ENCODE measurements around the gene CASK. TPM values are rescaled to one million over a fixed set of nuclear protein-coding genes. Genes with fewer than 3 reads are reported as not detected.

CASK gene
- total and polyA plus RNA-seq, 8 donors = 4.7 to 42.5 (median 22.9) TPM

DNA sequence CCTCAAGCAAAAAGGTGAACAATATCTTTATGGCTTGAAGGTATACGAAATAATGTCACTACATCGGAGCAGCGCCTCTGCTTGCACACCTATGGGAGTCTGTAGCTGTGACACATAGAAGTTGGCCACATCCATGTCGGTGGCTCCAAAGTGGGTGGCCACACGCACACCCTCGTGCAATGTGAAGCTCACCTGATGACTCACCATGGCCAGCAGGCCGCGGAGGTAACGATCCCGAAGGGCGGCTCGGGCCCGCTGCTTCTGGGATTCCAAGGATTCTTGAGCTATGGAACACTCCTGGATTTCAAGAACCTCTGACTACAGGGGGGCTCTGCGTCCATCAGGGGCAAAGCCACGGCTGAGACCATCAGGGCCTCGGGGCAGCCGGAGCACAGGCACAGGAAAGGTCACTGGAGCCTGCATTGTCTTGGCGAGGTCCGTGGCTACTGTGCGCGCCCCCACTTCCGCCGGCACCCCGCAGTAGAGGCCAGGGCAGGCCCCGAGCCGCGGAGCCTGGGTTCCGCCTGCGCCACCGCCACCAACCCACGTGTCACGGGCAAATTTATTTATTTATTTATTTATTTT is 451.0 kb downstream of the CASK start:
- no peak overlapping the region for H3K27ac ChIP-seq
- TF ChIP-seq, protein P1, sequence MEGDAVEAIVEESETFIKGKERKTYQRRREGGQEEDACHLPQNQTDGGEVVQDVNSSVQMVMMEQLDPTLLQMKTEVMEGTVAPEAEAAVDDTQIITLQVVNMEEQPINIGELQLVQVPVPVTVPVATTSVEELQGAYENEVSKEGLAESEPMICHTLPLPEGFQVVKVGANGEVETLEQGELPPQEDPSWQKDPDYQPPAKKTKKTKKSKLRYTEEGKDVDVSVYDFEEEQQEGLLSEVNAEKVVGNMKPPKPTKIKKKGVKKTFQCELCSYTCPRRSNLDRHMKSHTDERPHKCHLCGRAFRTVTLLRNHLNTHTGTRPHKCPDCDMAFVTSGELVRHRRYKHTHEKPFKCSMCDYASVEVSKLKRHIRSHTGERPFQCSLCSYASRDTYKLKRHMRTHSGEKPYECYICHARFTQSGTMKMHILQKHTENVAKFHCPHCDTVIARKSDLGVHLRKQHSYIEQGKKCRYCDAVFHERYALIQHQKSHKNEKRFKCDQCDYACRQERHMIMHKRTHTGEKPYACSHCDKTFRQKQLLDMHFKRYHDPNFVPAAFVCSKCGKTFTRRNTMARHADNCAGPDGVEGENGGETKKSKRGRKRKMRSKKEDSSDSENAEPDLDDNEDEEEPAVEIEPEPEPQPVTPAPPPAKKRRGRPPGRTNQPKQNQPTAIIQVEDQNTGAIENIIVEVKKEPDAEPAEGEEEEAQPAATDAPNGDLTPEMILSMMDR (IDR thresholded peaks at IDR 0.05) = no peak
- ATAC-seq (no peak), DNase-seq (peak in 1 of 6 donors; percentile 39), FAIRE-seq (no peak)
- no peaks in the 10 kb centered on the region for H3K4me1 ChIP-seq
- H3K9me3 ChIP-seq = no peaks in the 10 kb centered on the region
- intact Hi-C loops (cut with DNase I) = no loop called here
- WGBS, 2 donors = 95 to 96% methylated on average over 32 of the region's 32 CpGs
- no peaks in the 10 kb centered on the region for H3K36me3 ChIP-seq
- H3K4me3 ChIP-seq = no peak overlapping the region
- no peaks in the 10 kb centered on the region for H3K27me3 ChIP-seq

DNA sequence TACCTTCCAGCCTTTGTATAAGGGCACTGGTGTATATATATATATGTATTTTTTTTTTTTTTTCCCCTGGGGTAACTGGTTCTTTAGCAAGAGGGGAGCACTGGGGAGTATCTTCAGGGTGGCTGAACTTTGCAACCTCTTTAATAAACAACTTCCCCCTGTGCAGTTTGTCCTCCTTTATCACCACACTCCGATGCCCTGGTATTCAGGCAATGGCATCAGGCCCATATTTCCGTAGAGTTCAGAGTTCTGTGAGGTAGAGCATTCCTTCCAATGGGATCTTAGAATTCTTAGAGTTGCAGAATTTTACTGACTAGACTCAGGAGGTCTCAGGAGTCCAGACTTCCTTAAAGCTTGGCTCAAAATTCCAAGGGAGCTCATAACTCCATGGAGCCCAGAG is 451.6 kb downstream of the CASK start:
- H3K36me3 ChIP-seq = no peaks in the 10 kb centered on the region
- no peak for FAIRE-seq
- no peak overlapping the region for H3K4me3 ChIP-seq
- 60 to 72% methylated on average over 2 of the region's 2 CpGs for WGBS, 2 donors
- H3K27ac ChIP-seq = no peak overlapping the region
- no peaks in the 10 kb centered on the region for H3K4me1 ChIP-seq
- DNase-seq = no peak
- H3K27me3 ChIP-seq = no peaks in the 10 kb centered on the region
- H3K9me3 ChIP-seq = no peaks in the 10 kb centered on the region
- intact Hi-C loops (cut with DNase I) = no loop called here
- no peak for ATAC-seq
- TF ChIP-seq, protein P1 (IDR thresholded peaks at IDR 0.05) = no peak

DNA sequence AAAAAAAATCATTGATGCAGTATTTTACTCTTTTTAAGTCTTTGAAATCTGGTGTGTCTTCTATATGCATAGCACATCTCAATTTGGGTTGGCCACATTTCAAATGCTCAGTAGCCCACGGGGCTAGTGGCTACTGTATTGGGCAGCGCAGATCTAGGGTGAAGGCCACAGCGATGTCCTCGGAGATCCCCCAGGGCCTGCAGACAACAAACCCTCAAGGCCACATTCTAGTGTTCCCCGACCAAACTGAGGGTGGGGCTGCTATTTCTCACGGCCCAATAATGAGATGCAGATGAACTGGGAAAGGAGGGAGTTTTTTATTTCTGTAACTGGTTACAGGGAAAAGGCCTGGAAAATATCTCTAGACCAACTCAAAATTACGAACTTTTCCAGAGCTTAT is 452.6 kb downstream of the CASK start:
- intact Hi-C loops (cut with DNase I) = no loop called here
- no peak for DNase-seq

DNA sequence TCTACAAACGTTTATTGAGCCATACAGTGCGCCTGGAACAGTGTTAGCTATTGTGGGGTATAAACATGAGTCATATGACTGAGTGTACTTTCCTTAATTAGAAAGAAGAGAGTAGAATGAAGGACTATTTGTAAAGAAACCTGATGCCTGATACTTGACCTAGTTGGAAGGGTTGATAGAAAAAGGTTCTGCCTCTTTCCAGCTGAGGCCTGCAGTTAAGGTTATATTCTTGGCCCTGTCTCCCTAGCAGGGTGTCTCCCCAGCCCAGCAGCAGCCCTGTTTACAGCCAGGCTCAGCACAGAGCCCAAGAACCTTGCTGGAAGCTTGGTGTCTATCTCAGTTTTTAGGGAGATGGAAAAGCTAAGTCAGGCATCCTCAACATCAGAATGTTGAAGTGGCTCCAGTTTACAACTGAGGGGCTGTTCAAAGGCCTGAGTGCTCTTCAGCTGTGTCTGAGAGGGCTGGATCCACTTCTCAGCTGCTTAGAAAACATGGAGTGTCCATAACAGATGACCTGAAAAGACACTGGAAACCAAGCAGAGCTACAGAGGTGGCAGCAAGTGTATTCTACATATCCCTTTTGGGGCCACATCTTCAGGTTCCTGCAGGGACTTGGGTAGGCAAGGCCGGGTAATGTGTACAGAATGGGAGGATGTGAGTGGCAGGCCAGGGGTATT is 454.6 kb downstream of the CASK start:
- H3K27ac ChIP-seq = no peak overlapping the region
- no peaks in the 10 kb centered on the region for H3K9me3 ChIP-seq
- H3K27me3 ChIP-seq = no peaks in the 10 kb centered on the region
- no peaks in the 10 kb centered on the region for H3K4me1 ChIP-seq
- intact Hi-C loops (cut with DNase I) = no loop called here
- H3K4me3 ChIP-seq = no peak overlapping the region
- peak in 3 of 4 donors; percentile 23 to 55 (median 46) for ATAC-seq
- TF ChIP-seq, protein P1 (IDR thresholded peaks at IDR 0.05) = no peak
- WGBS, 2 donors = 61 to 73% methylated on average over 3 of the region's 3 CpGs
- FAIRE-seq = no peak
- DNase-seq = peak in 1 of 6 donors; percentile 21
- no peaks in the 10 kb centered on the region for H3K36me3 ChIP-seq

More for the DNA sequence above, 452.6 kb downstream of the CASK start:
- ATAC-seq (no peak), FAIRE-seq (no peak)
- Histone ChIP-seq H3K36me3 (no peaks in the 10 kb centered on the region), H3K27me3 (no peaks in the 10 kb centered on the region), H3K4me1 (no peaks in the 10 kb centered on the region), H3K27ac (no peak overlapping the region), H3K9me3 (no peaks in the 10 kb centered on the region), H3K4me3 (no peak overlapping the region)
- 83 to 90% methylated on average over 7 of the region's 7 CpGs for WGBS, 2 donors
- TF ChIP-seq, protein P1 (IDR thresholded peaks at IDR 0.05) = no peak

Other genes with a start within 250 kb of the CASK start
- 10 to 100 TPM in 1 of 6 donors, 1 to 10 TPM in 2, under 1 TPM in 3; 0.46 to 16.1 (median 2.7) TPM for gene GPR34, start 234.6 kb downstream of the CASK start, total RNA-seq
- under 1 TPM; 0.99 TPM for gene GPR34, start 234.6 kb downstream of the CASK start, polyA plus RNA-seq
- under 1 TPM in 4 of 6 donors, not detected in 2; 0.04 to 0.62 (median 0.32) TPM for gene GPR82, start 199.4 kb downstream of the CASK start, total RNA-seq
- under 1 TPM in 1 of 2 donors, not detected in 1; 0.12 TPM for gene GPR82, start 199.4 kb downstream of the CASK start, polyA plus RNA-seq